ENCODE results near the gene SF3B1.

DNA sequence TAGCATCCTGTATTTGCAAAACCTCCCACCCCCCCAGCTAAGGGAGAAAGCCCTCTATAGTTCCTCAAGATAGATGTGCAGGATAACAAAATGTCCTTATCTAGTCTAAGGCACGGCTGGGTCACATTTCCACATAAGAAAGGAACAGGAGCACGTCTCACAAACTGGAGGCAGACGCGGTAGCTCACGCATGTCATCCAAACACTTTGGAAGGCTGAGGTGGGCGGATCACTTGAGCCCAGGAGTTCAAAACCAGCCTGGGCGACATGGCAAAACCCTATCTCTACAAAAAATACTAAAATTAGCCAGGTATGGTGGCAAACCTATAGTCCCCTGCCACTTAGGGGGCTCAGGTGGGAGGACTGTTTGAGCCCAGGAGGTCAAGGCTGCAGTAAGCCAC, 9.3 kb downstream of the SF3B1 start:
- TF ChIP-seq, protein P1, sequence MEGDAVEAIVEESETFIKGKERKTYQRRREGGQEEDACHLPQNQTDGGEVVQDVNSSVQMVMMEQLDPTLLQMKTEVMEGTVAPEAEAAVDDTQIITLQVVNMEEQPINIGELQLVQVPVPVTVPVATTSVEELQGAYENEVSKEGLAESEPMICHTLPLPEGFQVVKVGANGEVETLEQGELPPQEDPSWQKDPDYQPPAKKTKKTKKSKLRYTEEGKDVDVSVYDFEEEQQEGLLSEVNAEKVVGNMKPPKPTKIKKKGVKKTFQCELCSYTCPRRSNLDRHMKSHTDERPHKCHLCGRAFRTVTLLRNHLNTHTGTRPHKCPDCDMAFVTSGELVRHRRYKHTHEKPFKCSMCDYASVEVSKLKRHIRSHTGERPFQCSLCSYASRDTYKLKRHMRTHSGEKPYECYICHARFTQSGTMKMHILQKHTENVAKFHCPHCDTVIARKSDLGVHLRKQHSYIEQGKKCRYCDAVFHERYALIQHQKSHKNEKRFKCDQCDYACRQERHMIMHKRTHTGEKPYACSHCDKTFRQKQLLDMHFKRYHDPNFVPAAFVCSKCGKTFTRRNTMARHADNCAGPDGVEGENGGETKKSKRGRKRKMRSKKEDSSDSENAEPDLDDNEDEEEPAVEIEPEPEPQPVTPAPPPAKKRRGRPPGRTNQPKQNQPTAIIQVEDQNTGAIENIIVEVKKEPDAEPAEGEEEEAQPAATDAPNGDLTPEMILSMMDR (IDR thresholded peaks at IDR 0.05), result no peak
- TF ChIP-seq POLR2A (IDR thresholded peaks at IDR 0.05), result no peak
